ENCODE results near the gene GATM.

- TF ChIP-seq CTCF (IDR thresholded peaks at IDR 0.05) (no peak), POLR2A (IDR thresholded peaks at IDR 0.05) (no peak), EP300 (IDR thresholded peaks at IDR 0.05) (no peak)
Measured at GRCh38 chr15:45373976-45374375, 4.4 kb downstream of the GATM start.
